OCI-LY1 (cell line): ENCODE results near the gene SYN1.

Experiments used
- CTCF ChIP-seq: fragments of 200-600 bp; sonication (generic), shearing (Covaris generic); IDR thresholded peaks from 2 replicates; pipeline ENCODE4 v1.5.1; 2017; ENCODE audit warnings: mild to moderate bottlenecking, antibody characterized with exemption, low read length, moderate library complexity, mixed read lengths
- EZH2 ChIP-seq: fragments of 200-600 bp; sonication (generic), shearing (Covaris generic); IDR thresholded peaks from 2 replicates; pipeline ENCODE4 v1.8.0; 2017; ENCODE audit warnings: borderline replicate concordance, mixed run types, mild to moderate bottlenecking, antibody characterized with exemption, low read length, moderate library complexity, mixed read lengths

GRCh38 chrX:47568656-47569295, 50.9 kb downstream of the SYN1 start:
- TF ChIP-seq CTCF: peak; percentile 18; the same call in 1 of the 2 replicates
- no peak for TF ChIP-seq EZH2
